HG02840 (cell line): ENCODE data around the gene GUK1.

Experiments
- ATAC-seq: cut with Tn5 transposase; IDR thresholded peaks from one replicate; pipeline ENCODE4 v1.9.1; 2021; ENCODE audit warnings: mild to moderate bottlenecking, moderate library complexity, moderate number of reproducible peaks; ENCODE audit not compliant: unreplicated experiment, low FRiP score

Gene GUK1

DNA sequence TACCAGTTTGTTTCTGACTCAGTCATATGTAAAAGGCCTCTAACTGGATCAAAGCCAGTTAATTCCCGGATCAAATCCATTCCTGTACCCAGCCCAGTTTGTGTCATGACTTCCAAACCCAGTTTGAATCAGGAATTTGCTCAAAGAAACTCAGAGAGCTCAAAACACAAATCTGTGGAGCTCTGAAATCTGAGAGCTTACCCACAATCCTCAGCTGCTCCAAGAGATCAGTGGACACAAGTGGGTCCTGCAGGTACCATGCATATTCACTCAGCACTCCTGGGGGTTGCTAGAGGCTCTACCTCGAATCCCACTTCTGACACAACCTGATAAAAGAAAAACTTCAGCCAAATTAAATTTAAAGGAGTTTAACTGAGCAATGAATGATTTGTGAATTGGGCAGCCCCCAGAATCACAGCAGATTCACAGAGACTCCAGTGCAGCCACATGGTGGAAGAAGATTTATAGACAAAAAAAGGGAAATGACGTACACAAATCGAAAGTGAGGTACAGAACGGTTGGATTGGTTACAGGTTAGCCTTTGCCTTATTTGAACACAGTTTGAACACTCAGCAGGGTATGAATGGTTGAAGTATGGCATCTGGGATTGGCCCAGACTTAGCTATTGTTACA lies 19.1 kb upstream of the GUK1 start:
- ATAC-seq: no peak

DNA sequence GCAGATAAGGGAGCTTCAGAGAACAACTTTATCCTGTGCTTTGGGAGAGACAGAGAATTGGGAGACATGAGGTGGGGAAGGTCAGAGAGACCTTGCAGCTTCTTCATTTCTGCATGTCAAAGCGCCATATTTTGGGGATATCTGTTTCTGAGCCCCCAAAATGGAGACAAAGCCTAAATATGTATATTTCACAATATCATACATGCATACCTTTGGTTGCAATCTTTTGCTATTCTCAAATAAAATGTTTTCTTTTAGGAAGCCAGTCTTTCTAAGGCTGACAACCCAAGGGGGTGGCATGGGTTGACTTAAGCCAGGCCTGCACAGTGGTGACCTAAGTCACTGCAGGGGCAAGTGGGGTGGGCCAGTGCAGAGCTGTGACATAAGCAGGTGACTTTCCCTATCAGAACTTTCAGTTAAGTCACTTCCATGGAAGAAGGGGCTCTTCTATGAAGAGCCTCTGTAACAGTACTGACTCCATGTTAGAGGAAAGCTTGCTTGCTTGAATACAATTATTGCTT lies 17.1 kb upstream of the GUK1 start:
- ATAC-seq: no peak

DNA sequence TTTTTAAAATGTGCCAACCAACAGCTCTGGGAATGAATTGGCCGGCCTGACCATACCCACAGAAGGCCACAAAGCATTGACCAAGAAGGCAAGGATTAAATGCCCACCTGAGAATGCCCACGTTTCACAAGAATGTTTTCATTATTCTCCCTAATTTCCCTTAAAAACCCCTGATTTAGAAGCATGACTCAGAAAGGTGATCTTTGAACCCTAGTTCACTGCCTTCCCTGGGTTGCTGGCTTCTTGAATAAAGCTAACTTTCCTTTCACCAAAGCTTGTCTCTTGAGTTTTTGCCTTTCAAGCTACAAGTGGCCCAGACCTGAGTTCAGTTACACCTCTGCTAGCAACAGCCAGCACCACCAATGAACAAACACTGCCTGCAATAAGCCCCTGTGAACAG lies 16.6 kb upstream of the GUK1 start:
- ATAC-seq: no peak

DNA sequence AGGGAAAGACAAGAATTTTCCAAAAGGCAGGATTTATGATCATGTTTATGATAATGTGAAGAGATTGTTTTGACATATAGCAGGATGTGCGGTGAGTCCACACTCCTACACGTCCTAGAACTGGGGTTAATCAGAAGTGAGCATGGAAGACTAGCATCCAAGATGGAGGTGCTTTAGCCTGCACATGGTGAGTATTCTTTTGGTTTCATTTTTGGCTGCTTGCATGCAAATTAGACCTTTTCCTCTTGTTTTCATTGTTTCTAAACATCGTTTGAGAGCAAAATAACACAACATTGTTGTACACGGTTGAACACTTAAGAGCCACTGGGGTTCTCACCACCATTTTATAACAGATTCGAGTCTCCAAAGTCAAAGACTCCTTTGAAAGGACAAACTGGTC lies 14.9 kb upstream of the GUK1 start:
- no peak for ATAC-seq

DNA sequence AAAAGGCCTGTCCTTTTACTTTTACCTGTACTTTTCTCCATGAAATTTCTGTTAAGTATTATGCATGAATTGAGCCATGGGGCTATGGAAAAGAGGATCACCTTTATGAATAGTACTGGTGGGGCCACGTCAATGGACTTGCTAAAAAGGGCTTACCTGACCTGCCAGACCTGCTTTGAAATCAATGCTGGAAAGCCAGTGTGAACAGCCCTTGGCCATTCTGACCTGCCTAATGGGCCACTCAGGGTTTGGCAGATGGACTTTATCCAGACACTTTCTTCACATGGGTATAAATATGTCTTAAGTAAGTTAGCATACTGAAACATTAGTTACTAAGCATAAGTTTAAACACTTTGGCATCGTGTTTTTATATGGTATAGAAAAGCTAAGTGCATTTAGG lies 8.3 kb upstream of the GUK1 start:
- no peak for ATAC-seq

DNA sequence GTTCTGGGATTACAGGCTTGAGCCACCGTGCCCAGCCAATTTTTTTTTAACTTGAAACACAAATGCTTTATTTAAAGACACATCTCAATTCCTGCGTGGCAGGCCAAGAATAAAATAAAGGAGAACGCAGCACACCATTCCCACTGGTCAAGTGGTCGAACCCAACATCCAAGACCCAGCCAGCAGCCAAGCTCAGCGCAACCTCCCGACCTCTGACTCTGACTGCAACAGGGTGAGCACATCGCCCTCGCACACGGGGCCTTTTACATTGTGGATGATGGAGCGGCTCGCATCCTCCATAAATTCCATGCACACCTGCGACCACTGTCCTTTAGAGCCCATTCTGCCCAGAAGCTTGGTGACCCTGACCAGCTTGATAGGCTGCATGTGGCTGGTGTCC lies 5.5 kb upstream of the GUK1 start:
- ATAC-seq: no peak

DNA sequence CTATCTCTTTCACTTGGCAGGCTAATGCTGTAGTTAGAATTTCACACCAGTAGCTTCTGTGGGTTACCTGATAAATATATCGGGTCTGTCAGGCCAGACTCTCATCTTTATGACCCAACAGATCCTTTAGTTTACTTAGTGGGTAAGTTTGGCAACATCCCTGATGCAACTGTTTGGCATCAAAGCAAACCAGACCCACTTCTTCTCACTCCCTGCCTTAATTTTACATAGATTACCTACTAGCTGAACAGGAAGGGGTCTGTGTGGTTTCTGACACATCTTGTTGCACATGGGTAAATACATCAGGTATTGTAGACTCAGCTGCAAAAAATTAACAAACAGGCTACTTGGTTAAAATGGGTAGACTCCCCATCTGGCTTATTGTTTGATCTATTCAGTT lies 3.2 kb upstream of the GUK1 start:
- no peak for ATAC-seq

DNA sequence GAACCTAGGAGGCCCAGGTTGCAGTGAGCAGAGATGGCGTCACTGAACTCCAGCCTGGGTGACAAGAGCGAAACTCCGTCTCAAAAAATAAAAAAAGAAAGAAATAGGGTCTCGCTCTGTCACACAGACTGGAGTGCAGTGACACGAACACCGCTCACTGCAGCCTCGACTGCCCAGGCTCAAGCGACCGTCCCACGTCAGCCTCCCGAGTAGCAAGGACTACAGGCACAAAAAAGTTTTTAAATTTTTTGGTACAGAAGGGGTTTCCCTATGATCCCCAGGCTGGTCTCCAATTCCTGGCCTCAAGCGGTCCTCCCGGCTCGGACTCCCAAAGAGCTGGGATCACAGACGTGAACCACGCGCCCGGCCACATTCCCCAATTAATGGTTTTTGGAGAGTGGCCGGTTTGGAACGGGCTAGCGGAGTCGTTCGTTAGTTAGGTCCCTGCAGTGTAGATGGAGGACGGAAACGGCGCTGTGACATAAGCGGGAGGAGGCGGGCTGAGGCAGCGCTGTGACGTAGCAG lies 611 bp upstream of the GUK1 start:
- ATAC-seq: no peak

DNA sequence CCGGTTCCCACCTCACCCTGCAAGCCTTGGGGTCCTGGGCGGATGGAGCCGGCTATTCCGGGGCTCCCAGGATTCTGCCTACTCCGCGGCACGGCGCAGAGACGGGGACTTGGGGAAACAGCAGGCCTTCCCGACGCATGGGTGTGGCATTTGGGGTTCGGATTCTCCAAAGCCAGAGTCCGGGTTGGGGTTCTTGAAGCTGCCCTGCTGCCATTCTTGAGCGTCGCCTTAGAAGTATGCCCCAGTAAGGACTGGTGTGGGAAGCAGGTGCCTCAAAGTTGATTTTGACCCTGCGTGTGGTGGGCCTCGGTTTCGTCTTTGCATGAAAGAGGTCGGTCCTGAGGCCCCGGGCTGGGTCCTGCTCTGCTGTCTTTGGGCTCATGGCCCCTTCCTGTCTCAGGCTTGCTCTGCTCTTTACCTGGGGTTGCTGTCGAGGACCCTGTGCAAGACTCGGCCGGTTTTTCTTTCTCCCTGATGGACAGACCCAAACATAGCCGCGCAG lies 696 bp downstream of the GUK1 start:
- ATAC-seq: no peak

DNA sequence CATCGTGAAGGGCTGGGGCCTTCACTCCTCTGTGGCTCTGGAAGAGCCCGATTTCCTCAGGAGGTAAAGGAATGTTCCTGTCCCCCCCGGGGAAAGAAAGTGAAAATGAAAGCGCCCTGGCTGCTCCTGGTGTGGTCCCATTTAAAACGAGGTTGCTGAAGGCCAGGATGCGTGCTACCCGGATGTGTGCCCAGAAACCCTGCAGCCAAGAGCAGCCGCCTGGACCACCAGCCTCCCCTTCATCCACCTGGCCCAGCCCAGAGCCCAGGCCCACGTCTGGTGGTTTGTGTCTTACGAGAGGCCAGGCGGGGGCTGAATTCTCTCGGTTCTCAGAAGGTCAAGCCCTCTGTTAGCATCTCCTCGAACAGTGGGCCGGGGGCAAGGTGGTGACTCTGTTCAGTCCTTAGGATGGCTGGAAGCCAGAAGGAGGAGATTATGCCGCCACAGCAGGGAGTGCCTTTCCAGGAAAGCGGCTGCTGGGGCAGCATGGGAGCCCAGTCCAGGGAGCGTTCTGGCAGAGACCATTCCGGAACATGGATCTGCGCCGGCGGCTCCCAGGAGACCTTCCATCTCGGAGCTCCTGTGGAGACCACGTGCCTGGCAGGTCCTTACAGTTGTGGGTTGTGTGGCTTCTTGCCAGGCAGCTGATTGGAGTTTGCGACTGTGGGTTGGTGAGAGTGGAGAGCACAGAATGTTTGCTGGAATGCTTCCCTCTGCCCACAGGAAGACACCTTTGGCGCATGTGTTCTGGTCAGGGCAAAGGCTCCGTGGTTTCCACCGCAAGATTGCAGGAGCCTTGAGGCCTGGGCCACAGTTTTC lies 1.4 kb downstream of the GUK1 start:
- ATAC-seq: no peak

DNA sequence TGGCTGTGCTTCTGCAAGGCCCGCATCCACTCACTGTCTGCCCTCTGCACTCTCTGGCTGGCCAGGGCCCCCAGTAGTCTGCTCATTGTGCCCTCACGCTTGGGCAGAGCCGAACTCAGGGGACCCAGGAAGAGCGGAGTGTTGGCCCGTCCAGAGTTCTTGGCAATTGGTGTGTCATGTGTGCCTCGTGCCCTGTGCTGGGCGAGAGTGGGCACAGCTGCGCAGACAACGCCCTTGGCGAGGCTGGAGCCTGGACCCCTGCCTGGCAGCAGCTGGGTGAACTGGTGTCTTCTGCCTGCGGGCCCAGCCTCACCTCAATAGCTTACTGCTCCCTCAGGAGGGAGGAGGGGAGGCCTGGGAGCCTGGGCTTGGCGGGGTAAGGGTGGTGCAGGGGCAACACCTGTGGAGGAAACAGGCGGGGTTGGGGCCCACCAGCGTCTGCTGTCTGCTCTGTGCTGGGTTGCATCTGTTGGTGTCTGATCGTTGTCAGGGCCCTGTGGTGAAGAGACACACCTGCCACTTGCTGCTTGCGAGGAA lies 2.1 kb downstream of the GUK1 start:
- no peak for ATAC-seq

DNA sequence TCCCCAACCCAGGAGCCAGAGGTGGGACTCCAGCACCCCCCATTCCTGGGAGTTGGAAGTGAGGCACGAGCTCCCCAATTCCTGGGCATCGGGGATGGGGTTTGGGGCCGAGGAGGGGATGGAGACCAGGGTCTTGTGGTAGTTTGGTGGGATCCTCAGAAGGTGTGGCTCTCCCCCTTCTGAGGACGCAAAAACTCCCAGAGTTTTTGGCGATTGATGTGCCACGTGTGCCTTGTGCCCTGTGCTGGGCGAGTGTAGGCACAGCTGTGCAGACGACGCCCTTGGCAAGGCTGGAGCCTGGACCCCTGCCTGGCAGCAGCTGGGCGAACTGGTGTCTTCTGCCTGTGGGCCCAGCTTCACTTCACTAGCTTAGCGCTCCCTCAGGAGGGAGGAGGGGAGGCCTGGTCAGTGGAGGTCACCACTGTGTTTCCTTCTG lies 2.6 kb downstream of the GUK1 start:
- ATAC-seq: no peak

DNA sequence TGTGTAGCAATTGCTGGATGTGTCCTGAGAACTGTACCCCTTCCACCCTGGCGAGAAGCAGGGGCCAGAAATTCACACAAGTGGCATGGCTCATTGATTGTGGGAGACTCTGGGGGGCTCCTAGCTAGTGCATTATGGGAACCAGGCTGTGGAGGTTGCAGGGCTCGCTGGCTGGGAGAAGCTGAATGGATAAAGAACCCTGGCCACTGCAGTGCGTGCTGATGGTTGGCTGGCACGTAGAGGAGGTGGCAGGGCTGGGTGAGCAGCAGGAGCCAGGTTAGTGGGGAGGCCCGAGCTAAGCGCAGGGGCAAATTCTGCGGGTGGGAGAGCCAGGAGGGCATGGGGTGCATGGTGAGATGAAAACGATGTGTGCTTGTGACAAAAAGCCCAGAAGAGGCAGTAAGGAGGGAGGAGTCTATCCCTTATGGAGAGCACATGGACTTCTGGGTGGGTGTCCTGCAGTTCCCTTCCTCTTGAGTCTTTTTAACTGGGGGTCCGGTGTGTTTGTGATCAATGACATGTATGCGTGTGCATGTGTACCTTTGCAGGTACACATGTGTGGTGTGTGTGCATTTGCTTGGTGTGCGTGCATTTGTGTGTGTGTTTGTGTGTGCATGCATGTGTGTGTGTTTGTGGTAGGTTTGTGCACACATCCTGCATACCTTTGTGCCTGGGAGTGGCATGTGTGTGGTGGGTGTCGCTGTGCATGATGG lies 3.6 kb downstream of the GUK1 start:
- no peak for ATAC-seq

DNA sequence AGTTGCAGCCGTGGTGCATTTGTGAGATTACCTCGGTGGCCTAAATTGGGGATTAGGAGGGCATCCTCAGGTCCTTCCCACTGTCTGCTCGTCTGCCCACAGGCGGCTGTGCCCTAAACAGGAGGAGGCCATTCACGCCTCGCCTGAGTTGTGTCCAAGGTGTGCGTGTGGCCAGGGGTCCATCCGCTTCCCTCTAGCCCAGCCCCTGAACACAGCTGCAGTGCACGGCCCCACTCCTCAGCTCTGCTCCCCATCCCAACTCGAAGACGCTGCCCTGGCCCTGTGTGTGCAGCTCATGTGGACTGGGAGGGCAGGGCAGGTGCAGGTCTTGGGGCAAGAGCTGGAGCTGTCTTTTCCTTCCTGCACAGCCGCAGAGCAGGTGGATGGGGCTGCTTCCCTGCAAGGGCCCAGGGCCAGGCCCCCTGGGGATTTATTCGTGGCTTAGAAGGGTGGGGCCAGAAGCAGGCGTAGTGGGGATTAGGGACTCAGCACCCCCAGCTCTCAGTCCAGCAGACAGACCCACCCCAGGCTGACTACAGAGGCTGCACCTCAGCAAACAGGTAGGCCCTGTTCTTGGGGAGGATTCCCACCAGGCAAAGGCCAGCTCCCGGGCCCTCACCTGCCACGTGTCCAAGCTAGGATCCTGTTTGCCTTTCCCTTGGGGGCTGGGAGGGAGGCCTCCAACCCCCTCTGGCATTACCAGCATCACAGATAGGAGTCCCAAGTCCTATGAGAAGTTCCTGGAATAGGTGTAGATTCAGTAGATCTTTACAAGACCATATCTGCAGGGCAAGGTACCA lies 4.3 kb downstream of the GUK1 start:
- ATAC-seq: no peak

DNA sequence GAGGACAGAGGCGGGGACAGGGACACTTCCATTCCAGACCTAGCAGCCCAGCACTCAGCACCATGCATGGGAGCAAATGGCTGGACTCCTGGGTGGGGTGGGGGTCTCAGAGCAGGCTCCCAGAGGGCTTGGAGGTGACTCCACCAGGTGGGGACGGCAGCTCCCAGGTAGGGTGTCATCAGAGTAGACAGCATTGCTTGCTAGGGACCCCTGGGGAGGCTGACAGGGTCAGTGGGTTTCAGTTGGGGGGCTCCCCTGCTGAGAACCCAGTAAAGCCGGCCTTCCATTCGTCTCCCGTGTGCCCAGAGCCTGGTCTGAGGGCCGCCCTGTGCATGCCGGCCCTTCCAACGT lies 4.9 kb downstream of the GUK1 start:
- no peak for ATAC-seq

DNA sequence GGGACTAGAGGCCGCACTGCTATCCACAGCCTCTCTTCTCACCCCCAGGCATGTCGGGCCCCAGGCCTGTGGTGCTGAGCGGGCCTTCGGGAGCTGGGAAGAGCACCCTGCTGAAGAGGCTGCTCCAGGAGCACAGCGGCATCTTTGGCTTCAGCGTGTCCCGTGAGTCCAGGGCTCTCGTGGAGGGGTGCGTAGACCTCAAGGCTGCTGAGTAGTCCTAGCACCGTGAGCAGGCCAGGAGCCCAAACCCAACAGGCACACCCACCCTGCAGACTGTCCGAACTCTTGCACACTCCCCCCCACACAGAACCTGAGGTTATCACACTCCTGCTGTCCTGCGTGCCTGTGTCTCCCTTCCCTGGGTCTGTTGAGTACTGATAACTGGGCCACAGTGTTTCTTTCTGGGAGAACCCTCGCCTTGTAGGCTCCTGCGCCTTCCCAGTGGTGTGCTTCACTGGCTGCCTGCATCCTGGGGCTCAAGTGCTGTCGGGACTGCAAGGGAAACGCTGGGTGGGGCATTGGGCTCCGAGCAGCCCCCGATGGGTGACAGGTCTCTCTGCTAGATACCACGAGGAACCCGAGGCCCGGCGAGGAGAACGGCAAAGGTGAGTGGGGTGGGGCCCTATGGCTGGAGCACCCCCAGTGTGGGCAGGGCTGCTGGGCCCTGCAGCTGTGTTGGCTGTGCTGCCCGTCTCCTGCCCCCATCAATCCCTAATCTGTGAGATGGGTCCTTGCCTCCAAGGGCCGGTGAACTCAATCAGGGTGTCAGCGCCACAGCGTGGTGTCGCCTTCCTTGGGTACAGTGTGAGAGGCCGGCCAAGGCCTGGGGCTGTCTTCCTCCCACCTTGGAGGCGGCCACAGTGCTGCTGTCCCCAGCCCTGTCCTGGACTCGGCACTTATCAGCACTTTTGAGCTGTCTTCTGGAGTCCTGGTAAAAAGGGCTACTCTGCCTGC lies 5.7 kb downstream of the GUK1 start:
- ATAC-seq: no peak

DNA sequence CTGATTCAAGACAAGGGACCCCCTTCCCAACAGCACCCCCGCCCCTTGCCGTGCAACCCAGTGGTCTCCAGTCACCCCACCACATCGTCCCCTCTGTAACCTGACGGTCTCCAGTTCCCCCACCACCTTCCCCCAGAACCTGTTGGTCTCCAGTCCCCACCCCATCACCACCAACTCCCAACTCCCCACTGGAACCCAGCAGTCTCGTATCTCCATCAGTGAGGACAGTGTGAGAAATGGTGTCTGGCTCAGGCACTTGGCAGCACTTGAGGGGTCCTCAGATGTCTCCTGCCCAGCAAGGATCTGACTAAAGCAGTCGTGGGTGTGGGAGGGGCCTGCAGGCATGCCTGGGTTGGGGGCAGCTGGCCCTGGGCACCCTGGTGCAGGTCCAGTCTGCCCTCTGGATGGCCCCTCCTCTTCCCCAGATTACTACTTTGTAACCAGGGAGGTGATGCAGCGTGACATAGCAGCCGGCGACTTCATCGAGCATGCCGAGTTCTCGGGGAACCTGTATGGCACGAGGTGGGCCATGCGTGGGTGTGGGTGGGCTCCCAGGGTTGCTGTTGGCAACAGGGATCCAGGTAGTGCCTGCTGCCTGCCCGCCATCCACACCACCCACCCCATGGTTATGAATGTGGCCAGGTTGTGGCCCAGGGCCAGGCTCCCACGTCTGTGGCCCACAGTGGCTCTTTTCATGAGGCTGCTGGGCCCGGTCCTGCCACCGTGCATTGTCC lies 6.5 kb downstream of the GUK1 start:
- no peak for ATAC-seq

DNA sequence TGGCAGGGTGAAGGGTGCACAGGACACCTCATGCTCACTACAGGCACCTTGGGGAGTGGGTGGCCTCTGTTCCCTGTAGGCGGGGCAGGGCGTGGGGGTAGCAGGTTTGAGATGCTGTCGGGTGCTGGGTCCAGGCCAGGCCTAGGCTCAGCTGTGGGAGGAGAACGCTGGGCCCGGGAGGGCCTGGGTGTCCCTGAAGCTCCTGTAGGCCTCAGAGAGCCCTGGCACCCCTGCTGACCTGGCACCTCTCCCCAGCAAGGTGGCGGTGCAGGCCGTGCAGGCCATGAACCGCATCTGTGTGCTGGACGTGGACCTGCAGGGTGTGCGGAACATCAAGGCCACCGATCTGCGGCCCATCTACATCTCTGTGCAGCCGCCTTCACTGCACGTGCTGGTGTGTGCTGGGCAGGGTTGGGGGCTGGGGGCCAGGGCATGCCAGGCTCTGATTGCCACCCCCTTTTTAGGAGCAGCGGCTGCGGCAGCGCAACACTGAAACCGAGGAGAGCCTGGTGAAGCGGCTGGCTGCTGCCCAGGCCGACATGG lies 7.1 kb downstream of the GUK1 start:
- ATAC-seq: no peak
